ENCODE results near the gene CCDC38. TPM values are rescaled to one million over a fixed set of nuclear protein-coding genes. Genes with fewer than 3 reads are reported as not detected.

Gene CCDC38
- not detected in 2 replicates for total RNA-seq
- long read RNA-seq, result 0 reads

GRCh38 chr12:95942524-95943329 lies at the start of gene CCDC38:
TSS of gene CCDC38 (minus strand) at chr12:95942614. CDS start at chr12:95936509, 6,105 bp downstream.
- Mint-ChIP-seq H3K27ac (ENCODE audit: unreplicated experiment) (no peak within 1 kb of the TSS), H3K9me3 (ENCODE audit: unreplicated experiment) (no peaks in the 10 kb centered on the region)

GRCh38 chr12:95990136-95990535 lies 47.7 kb upstream of the CCDC38 start:
- no peak for TF ChIP-seq CTCF (IDR thresholded peaks at IDR 0.05)

More at GRCh38 chr12:95942524-95943329, at the start of gene CCDC38:
- H3K4me3 Mint-ChIP-seq (ENCODE audit: unreplicated experiment), result peak within 1 kb of the TSS; percentile 85
- no peak for DNase-seq (ENCODE audit: extremely low spot score, unreplicated experiment)
- peaks cover 44% of the 10 kb centered on the region for H3K27me3 Mint-ChIP-seq (ENCODE audit: unreplicated experiment)
- peaks cover 5% of the 10 kb centered on the region for H3K4me1 Mint-ChIP-seq (ENCODE audit: unreplicated experiment)
- no peak for TF ChIP-seq CTCF (IDR thresholded peaks at IDR 0.05)
- H3K36me3 Mint-ChIP-seq (ENCODE audit: unreplicated experiment), result no peaks in the 10 kb centered on the region

DNA sequence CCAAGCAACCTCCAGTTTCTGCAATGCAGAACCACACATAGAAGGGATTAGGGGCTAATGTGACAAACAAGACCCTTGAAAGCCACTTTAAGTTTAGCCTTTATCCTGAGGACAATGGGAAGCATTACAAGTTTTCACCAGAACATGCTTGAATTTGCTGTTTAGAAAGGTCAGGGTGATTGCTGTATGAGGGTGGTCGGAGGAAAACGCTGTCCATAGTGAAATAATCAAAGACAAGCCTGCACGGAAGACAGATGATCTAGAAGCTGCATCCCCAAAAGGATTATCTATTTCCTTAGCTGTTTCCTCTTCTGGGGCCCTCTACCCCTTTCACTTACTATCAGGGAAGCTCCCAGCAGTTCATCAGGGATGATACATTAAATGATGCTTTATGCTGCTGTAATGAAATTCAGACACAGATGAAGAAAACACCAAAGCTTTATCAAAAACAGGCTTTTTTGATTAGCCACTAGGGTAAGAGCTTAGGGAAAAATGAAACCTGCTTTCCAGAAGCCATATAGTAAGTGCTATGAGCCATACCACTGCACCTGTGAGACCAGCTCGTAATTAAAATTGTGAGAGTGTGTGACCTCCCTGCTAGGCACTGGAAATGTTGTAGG lies 47.2 kb upstream of the CCDC38 start:
- H3K9me3 Mint-ChIP-seq (ENCODE audit: unreplicated experiment), result no peaks in the 10 kb centered on the region
- TF ChIP-seq CTCF (IDR thresholded peaks at IDR 0.05), result no peak
- H3K27me3 Mint-ChIP-seq (ENCODE audit: unreplicated experiment), result peaks cover 13% of the 10 kb centered on the region
- no peaks in the 10 kb centered on the region for H3K36me3 Mint-ChIP-seq (ENCODE audit: unreplicated experiment)
- no peak overlapping the region for H3K27ac Mint-ChIP-seq (ENCODE audit: unreplicated experiment)
- peaks cover 2% of the 10 kb centered on the region for H3K4me1 Mint-ChIP-seq (ENCODE audit: unreplicated experiment)
- H3K4me3 Mint-ChIP-seq (ENCODE audit: unreplicated experiment), result no peak overlapping the region
- DNase-seq (ENCODE audit: extremely low spot score, unreplicated experiment), result no peak

More at GRCh38 chr12:95990136-95990535, 47.7 kb upstream of the CCDC38 start:
- no peak for DNase-seq (ENCODE audit: extremely low spot score, unreplicated experiment)
- Mint-ChIP-seq H3K4me1 (ENCODE audit: unreplicated experiment) (peaks cover 2% of the 10 kb centered on the region), H3K27me3 (ENCODE audit: unreplicated experiment) (peaks cover 13% of the 10 kb centered on the region), H3K9me3 (ENCODE audit: unreplicated experiment) (no peaks in the 10 kb centered on the region), H3K36me3 (ENCODE audit: unreplicated experiment) (no peaks in the 10 kb centered on the region), H3K4me3 (ENCODE audit: unreplicated experiment) (no peak overlapping the region), H3K27ac (ENCODE audit: unreplicated experiment) (no peak overlapping the region)

DNA sequence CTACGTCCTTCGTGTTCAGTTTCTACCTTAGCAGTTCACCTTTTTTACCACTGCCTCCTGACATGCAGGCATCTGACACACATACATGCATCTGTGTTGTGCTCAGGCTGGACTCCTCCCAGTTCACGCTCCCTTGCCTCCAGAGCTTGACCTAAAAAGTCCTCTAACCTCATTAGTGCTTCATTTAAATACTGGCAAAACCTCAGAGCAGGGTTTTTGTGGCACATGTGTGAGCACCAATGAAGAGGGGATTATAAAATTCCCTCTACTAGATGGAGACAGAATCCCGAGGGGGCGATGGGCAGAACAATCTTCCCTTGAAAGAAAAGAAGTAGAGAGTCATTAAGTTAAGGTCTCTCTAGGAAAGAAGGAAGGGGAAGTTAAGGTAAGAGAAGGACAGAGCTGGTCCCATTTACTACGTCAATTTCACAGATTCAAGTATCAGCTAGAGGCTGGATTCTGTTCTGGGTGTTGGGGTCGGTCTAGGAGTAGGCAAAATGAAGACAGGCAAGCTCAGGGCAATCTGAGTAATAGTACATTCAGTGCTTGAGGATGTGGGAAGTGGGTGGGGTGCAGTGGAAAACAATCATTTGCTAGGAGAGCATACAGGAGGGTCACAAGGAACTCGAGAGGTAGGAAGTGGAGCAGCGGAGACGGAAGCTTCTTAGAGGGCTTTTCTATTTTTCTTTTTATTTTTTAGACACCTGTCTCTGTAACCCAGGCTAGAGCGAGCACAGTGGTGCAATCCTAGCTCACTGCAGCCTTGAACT lies 46.3 kb upstream of the CCDC38 start:
- TF ChIP-seq CTCF (IDR thresholded peaks at IDR 0.05), result no peak
- Mint-ChIP-seq H3K4me3 (ENCODE audit: unreplicated experiment) (no peak overlapping the region), H3K9me3 (ENCODE audit: unreplicated experiment) (no peaks in the 10 kb centered on the region), H3K27ac (ENCODE audit: unreplicated experiment) (no peak overlapping the region), H3K27me3 (ENCODE audit: unreplicated experiment) (peaks cover 13% of the 10 kb centered on the region), H3K36me3 (ENCODE audit: unreplicated experiment) (no peaks in the 10 kb centered on the region), H3K4me1 (ENCODE audit: unreplicated experiment) (peaks cover 2% of the 10 kb centered on the region)
- no peak for DNase-seq (ENCODE audit: extremely low spot score, unreplicated experiment)

Data from osteocyte (in vitro differentiated cells).